MM.1S (cell line): ENCODE data around the gene ABHD16A.

ENCODE experiments used
- DNase-seq: peaks from one replicate; pipeline ENCODE4 v3.0.0-alpha.2; 2015
- H2AFZ ChIP-seq: fragments of 300-600 bp; sonication (generic); 2 replicates; pipeline ENCODE4 v1.6.0; 2016; ENCODE audit warnings: antibody characterized with exemption, low read length
- H3F3A ChIP-seq: fragments of 300-600 bp; sonication (generic); 2 replicates; pipeline ENCODE4 v1.6.1; 2016; ENCODE audit warnings: mild to moderate bottlenecking, antibody characterized with exemption, low read length, moderate library complexity, mixed read lengths; ENCODE audit not compliant: insufficient read depth
- H3K27ac ChIP-seq: fragments of 300-600 bp; sonication (generic); 2 replicates; pipeline ENCODE4 v1.5.1; 2016; ENCODE audit warnings: mild to moderate bottlenecking, low read length
- H3K27me3 ChIP-seq: fragments of 300-600 bp; sonication (generic); replicated peaks from 2 replicates; pipeline ENCODE4 v1.6.0; 2016; ENCODE audit warnings: low read length; ENCODE audit not compliant: insufficient read depth
- H3K36me3 ChIP-seq: fragments of 300-600 bp; sonication (generic); replicated peaks from 2 replicates; pipeline ENCODE4 v1.6.1; 2016; ENCODE audit warnings: mild to moderate bottlenecking, low read length, mixed read lengths; ENCODE audit not compliant: insufficient read depth
- H3K4me1 ChIP-seq: fragments of 300-600 bp; sonication (generic); 2 replicates; pipeline ENCODE4 v1.6.1; 2016; ENCODE audit warnings: low read length, mixed read lengths
- H3K4me2 ChIP-seq: fragments of 300-600 bp; sonication (generic); 2 replicates; pipeline ENCODE4 v1.6.0; 2016; ENCODE audit warnings: low read depth, low read length
- H3K4me3 ChIP-seq: fragments of 300-600 bp; sonication (generic); 2 replicates; pipeline ENCODE4 v1.5.1; 2016; ENCODE audit warnings: low read length, mixed read lengths
- H3K79me2 ChIP-seq: fragments of 300-600 bp; sonication (generic); 2 replicates; pipeline ENCODE4 v1.6.1; 2016; ENCODE audit warnings: mixed run types, low read length, mixed read lengths
- H3K9ac ChIP-seq: fragments of 300-600 bp; sonication (generic); 2 replicates; pipeline ENCODE4 v1.6.1; 2016; ENCODE audit warnings: low read length, mixed read lengths
- H3K9me2 ChIP-seq: fragments of 300-600 bp; sonication (generic); replicated peaks from 2 replicates; pipeline ENCODE4 v1.6.1; 2016; ENCODE audit warnings: mild to moderate bottlenecking, low read length, mixed read lengths; ENCODE audit not compliant: insufficient read depth
- H3K9me3 ChIP-seq: fragments of 300-600 bp; sonication (generic); replicated peaks from 2 replicates; pipeline ENCODE4 v1.6.1; 2016; ENCODE audit warnings: mild to moderate bottlenecking, low read length, mixed read lengths; ENCODE audit not compliant: insufficient read depth
- H4K20me1 ChIP-seq: fragments of 300-600 bp; sonication (generic); 2 replicates; pipeline ENCODE4 v1.6.1; 2016; ENCODE audit warnings: mild to moderate bottlenecking, low read length, moderate library complexity, mixed read lengths; ENCODE audit not compliant: insufficient read depth
- EZH2 ChIP-seq: fragments of 300-600 bp; sonication (generic); optimal IDR thresholded peaks from 2 replicates; pipeline ENCODE3; 2017; ENCODE audit warnings: low read depth, mild to moderate bottlenecking, antibody characterized with exemption, low read length, mixed read lengths
- EZH2phosphoT487 ChIP-seq: fragments of 300-600 bp; sonication (generic); IDR thresholded peaks from 2 replicates; pipeline ENCODE4 v1.6.1; 2018; ENCODE audit warnings: antibody characterized with exemption, low read length
- TF ChIP-seq, protein P1 (sequence below): fragments of 300-600 bp; sonication (generic); IDR thresholded peaks from 2 replicates; pipeline ENCODE4 v1.5.1; 2016; ENCODE audit warnings: antibody characterized with exemption, low read length, mixed read lengths

Gene ABHD16A

GRCh38 chr6:31702405-31702818 is 712 bp downstream of the ABHD16A start:
- peak overlapping the region; percentile 78 for H3K4me2 ChIP-seq
- no peaks in the 10 kb centered on the region for H3K9me2 ChIP-seq
- peaks cover 35% of the 10 kb centered on the region for H3K79me2 ChIP-seq
- H3K27me3 ChIP-seq, result no peaks in the 10 kb centered on the region; the same call in 1 of the 2 replicates
- H4K20me1 ChIP-seq, result no peaks in the 10 kb centered on the region
- H3K4me1 ChIP-seq, result 0 out of 2 replicates have a peak, but pooled peaks cover 6% of the 10 kb centered on the region
- peak overlapping the region; percentile 66 for H2AFZ ChIP-seq
- peak overlapping the region; percentile 96 for H3K27ac ChIP-seq
- peak overlapping the region; percentile 97 for H3K9ac ChIP-seq
- H3K9me3 ChIP-seq, result no peaks in the 10 kb centered on the region
- H3K36me3 ChIP-seq, result no peaks in the 10 kb centered on the region
- H3K4me3 ChIP-seq, result peak overlapping the region; percentile 80
- DNase-seq, result no peak
- no peak for TF ChIP-seq EZH2phosphoT487
- H3F3A ChIP-seq, result peaks cover 7% of the 10 kb centered on the region; the same call in 1 of the 2 replicates

DNA sequence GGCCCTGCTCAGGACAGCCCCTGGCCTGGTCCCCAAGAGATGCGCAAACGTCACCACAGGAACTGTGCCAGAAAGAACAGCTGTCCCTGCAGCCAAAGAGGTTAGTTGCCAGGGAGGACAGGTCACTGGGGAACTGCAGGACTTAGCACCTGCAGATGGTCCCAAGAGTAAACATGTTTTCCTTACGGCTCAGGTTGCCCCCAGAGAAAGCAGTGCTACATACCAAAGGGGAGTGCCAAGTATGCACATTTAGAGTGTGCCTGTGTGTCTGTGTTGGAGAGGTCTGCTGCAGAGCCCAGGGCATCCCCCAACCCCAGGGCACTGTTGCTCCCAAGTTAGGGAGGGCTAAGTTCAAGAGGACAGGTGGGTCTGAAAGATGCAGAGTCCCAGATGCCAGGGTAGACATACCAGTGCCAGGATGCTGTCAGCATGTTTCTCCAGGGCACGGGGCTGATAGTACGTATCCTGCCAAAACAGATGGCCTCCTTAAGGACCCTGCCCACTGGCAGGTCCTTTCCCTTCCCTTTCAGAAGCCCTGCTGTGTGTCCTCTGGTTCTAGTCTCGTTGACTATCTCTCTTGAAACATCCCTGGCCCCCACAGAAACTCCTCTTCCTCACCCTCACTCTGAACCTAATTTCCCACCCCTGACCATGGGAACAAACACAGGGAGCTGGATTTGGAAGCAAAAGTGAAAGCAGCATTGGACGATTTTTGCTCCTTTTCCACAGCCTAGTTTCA is 1.3 kb downstream of the ABHD16A start:
- Histone ChIP-seq H3K27ac (peak overlapping the region; percentile 96; the same call in 1 of the 2 replicates), H3F3A (peaks cover 7% of the 10 kb centered on the region; the same call in 1 of the 2 replicates), H3K79me2 (peaks cover 36% of the 10 kb centered on the region), H4K20me1 (no peaks in the 10 kb centered on the region), H3K27me3 (no peaks in the 10 kb centered on the region; the same call in 1 of the 2 replicates), H3K4me3 (peak overlapping the region; percentile 80), H3K36me3 (no peaks in the 10 kb centered on the region), H3K4me1 (0 out of 2 replicates have a peak, but pooled peaks cover 6% of the 10 kb centered on the region), H3K9ac (peak overlapping the region; percentile 97), H3K4me2 (peak overlapping the region; percentile 78), H3K9me3 (no peaks in the 10 kb centered on the region), H3K9me2 (no peaks in the 10 kb centered on the region), H2AFZ (0 out of 2 replicates have a peak overlapping the region, but pooled peaks have one; percentile 66)
- DNase-seq, result no peak
- TF ChIP-seq, protein P1, sequence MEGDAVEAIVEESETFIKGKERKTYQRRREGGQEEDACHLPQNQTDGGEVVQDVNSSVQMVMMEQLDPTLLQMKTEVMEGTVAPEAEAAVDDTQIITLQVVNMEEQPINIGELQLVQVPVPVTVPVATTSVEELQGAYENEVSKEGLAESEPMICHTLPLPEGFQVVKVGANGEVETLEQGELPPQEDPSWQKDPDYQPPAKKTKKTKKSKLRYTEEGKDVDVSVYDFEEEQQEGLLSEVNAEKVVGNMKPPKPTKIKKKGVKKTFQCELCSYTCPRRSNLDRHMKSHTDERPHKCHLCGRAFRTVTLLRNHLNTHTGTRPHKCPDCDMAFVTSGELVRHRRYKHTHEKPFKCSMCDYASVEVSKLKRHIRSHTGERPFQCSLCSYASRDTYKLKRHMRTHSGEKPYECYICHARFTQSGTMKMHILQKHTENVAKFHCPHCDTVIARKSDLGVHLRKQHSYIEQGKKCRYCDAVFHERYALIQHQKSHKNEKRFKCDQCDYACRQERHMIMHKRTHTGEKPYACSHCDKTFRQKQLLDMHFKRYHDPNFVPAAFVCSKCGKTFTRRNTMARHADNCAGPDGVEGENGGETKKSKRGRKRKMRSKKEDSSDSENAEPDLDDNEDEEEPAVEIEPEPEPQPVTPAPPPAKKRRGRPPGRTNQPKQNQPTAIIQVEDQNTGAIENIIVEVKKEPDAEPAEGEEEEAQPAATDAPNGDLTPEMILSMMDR, result no peak
- no peak for TF ChIP-seq EZH2phosphoT487
- TF ChIP-seq EZH2, result no peak

GRCh38 chr6:31700740-31701401 is 2.3 kb downstream of the ABHD16A start:
- H3K79me2 ChIP-seq, result peaks cover 36% of the 10 kb centered on the region
- no peaks in the 10 kb centered on the region for H3K36me3 ChIP-seq
- no peaks in the 10 kb centered on the region for H4K20me1 ChIP-seq
- TF ChIP-seq, protein P1, result no peak
- TF ChIP-seq EZH2phosphoT487 (no peak), EZH2 (no peak)
- H3K4me1 ChIP-seq, result 0 out of 2 replicates have a peak, but pooled peaks cover 6% of the 10 kb centered on the region
- no peak overlapping the region; the same call in 1 of the 2 replicates for H3K4me2 ChIP-seq
- H3K9ac ChIP-seq, result no peak overlapping the region
- H3K9me3 ChIP-seq, result no peaks in the 10 kb centered on the region
- no peak for DNase-seq
- H3K9me2 ChIP-seq, result no peaks in the 10 kb centered on the region
- no peaks in the 10 kb centered on the region; the same call in 1 of the 2 replicates for H3K27me3 ChIP-seq
- no peak overlapping the region for H2AFZ ChIP-seq
- H3K27ac ChIP-seq, result no peak overlapping the region
- no peak overlapping the region for H3K4me3 ChIP-seq
- H3F3A ChIP-seq, result peaks cover 7% of the 10 kb centered on the region; the same call in 1 of the 2 replicates
